PFSK-1 (cell line): ENCODE results near the gene RNASE7.

Experiments used
- FOXP2 ChIP-seq: optimal IDR thresholded peaks from 2 replicates; pipeline ENCODE3; 2011; ENCODE audit warnings: borderline replicate concordance, control low read depth, inconsistent platforms; ENCODE audit not compliant: insufficient read depth; ENCODE audit errors: extremely low read length, extremely low read depth
- POLR2AphosphoS5 ChIP-seq: IDR thresholded peaks from 2 replicates; pipeline ENCODE4 v1.6.1; 2012; ENCODE audit warnings: low read depth, mild to moderate bottlenecking, control low read depth, low read length, moderate library complexity
- SIN3A ChIP-seq: IDR thresholded peaks from 2 replicates; pipeline ENCODE4 v1.6.1; 2012; ENCODE audit warnings: mild to moderate bottlenecking, low read length, moderate library complexity, borderline replicate concordance; ENCODE audit not compliant: insufficient read depth
- TAF1 ChIP-seq: IDR thresholded peaks from 2 replicates; pipeline ENCODE4 v1.6.1; 2012; ENCODE audit warnings: low read length, control low read depth, borderline replicate concordance; ENCODE audit not compliant: insufficient read depth
- TF ChIP-seq, protein P1 (sequence below), 2 experiments: IDR thresholded peaks; 2 replicates each; pipeline versions ENCODE4 v1.6.1 to v1.8.0; 2011 to 2012; ENCODE audit warnings: low read depth in 2 of 2, low read length in 2 of 2, control low read depth in 1 of 2, inconsistent platforms in 1 of 2, mild to moderate bottlenecking in 1 of 2, moderate library complexity in 1 of 2; ENCODE audit not compliant: insufficient read depth in 1 of 2

RNASE7 gene

GRCh38 chr14:21059842-21060613 is 17.9 kb downstream of the RNASE7 start:
- no peak for TF ChIP-seq FOXP2
- no peak for TF ChIP-seq SIN3A
- no peak for TF ChIP-seq TAF1
- TF ChIP-seq, protein P1, sequence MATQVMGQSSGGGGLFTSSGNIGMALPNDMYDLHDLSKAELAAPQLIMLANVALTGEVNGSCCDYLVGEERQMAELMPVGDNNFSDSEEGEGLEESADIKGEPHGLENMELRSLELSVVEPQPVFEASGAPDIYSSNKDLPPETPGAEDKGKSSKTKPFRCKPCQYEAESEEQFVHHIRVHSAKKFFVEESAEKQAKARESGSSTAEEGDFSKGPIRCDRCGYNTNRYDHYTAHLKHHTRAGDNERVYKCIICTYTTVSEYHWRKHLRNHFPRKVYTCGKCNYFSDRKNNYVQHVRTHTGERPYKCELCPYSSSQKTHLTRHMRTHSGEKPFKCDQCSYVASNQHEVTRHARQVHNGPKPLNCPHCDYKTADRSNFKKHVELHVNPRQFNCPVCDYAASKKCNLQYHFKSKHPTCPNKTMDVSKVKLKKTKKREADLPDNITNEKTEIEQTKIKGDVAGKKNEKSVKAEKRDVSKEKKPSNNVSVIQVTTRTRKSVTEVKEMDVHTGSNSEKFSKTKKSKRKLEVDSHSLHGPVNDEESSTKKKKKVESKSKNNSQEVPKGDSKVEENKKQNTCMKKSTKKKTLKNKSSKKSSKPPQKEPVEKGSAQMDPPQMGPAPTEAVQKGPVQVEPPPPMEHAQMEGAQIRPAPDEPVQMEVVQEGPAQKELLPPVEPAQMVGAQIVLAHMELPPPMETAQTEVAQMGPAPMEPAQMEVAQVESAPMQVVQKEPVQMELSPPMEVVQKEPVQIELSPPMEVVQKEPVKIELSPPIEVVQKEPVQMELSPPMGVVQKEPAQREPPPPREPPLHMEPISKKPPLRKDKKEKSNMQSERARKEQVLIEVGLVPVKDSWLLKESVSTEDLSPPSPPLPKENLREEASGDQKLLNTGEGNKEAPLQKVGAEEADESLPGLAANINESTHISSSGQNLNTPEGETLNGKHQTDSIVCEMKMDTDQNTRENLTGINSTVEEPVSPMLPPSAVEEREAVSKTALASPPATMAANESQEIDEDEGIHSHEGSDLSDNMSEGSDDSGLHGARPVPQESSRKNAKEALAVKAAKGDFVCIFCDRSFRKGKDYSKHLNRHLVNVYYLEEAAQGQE (IDR thresholded peaks at IDR 0.05; ENCODE audit: insufficient read depth in 1 of 2, low read depth in 2 of 2, low read length in 2 of 2): no peak
- TF ChIP-seq POLR2AphosphoS5: no peak

DNA sequence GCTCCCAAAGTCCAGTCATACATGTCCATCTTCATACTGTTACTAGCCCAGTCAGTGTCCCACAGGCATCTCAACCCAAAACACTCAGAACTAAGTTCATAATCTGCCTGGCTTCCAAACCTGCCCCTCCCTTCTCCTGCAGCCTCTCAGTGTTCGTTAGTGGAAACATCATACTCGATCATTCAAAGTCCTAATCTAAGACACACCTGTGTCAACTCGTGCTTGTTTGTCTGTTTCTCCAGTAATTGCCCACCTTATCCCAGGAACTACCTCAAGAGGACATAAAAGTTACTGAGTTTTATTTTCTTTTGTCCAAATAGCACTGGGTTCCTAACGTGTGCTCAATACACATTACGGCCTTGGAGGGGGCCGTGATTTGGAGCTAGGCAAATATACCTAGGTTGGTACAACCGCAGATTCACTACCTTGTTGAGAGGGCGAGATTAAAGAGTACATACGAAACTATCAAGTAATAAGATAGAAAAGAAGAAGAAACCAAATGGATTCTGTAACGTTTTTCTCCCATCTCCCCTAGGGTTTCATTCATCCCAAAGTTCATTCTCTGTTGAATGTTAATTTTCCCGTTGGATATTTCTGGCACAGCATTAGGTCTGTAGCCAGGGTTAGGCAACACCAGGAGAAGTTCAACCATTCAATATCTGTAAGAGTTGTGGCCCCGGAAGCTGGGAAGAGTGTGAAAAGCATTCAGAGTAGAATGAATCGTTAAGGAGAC is 18.6 kb downstream of the RNASE7 start:
- TF ChIP-seq POLR2AphosphoS5: no peak

GRCh38 chr14:21061347-21061668 is 19.1 kb downstream of the RNASE7 start:
- TF ChIP-seq, protein P1 (IDR thresholded peaks at IDR 0.05; ENCODE audit: insufficient read depth in 1 of 2, low read depth in 2 of 2, low read length in 2 of 2): no peak
- TF ChIP-seq TAF1 (no peak), POLR2AphosphoS5 (no peak)

DNA sequence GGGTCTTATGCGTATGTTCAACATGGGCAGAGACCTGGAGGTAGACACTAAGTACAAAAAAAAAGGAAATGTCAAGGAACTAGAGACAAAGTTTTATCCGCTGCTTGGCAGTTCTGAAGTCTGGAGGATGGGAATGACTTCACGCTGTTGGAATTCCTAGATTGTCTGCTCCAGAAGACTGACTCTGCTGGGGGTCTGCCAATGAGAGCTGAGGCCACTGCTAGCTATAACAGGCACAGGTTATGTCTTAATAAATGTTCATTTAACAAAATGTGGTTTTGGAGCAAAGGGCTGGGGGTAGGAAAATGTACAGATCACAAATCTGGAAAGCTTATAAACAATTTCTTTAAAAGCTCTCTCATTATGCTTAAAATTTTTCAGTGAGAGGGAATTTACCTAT is 21.3 kb downstream of the RNASE7 start:
- no peak for TF ChIP-seq SIN3A
- no peak for TF ChIP-seq FOXP2
- TF ChIP-seq POLR2AphosphoS5: no peak
- no peak for TF ChIP-seq TAF1
- TF ChIP-seq, protein P1 (IDR thresholded peaks at IDR 0.05; ENCODE audit: insufficient read depth in 1 of 2, low read depth in 2 of 2, low read length in 2 of 2): no peak

GRCh38 chr14:21066882-21067502 is 24.8 kb downstream of the RNASE7 start:
- TF ChIP-seq TAF1: no peak
- no peak for TF ChIP-seq FOXP2
